HepG2 (cell line): Measurements from ENCODE around the gene SCYL1. TPM values are rescaled to one million over a fixed set of nuclear protein-coding genes. Genes with fewer than 3 reads are reported as not detected.
A peak's percentile ranks its signal among the peaks of the same experiment; 100 is the strongest.

ENCODE experiments used
- ATF5 ChIP-seq: sonication (generic); formaldehyde crosslinking; IDR thresholded peaks from 2 replicates; pipeline ENCODE4 v1.4.0; 2020; ENCODE audit warnings: mild to moderate bottlenecking, low read depth, missing genetic modification reagents
- DRAP1 ChIP-seq: IDR thresholded peaks from 2 replicates; pipeline ENCODE4 v1.6.1; 2016; ENCODE audit warnings: missing genetic modification reagents, missing compliant biosample characterization
- GTF2F1 ChIP-seq: fragments of 150-350 bp; IDR thresholded peaks from 2 replicates; pipeline ENCODE4 v1.6.1; 2014; ENCODE audit warnings: low read length
- HNF4G ChIP-seq, 2 experiments: sonication (generic) in 1 of 2; formaldehyde crosslinking in 1 of 2; IDR thresholded peaks; 2 replicates each; pipeline versions ENCODE4 v1.4.0 to v1.6.1; 2011 to 2020; ENCODE audit warnings: borderline replicate concordance in 2 of 2, low read depth in 2 of 2, mild to moderate bottlenecking in 2 of 2, low read length in 1 of 2, missing genetic modification reagents in 1 of 2, moderate library complexity in 1 of 2
- KLF15 ChIP-seq: sonication (generic); formaldehyde crosslinking; IDR thresholded peaks from 2 replicates; pipeline ENCODE4 v1.8.1; 2023; ENCODE audit warnings: borderline replicate concordance, mild to moderate bottlenecking, inconsistent platforms, missing genetic modification reagents, mixed read lengths
- NFATC3 ChIP-seq: sonication (generic); formaldehyde crosslinking; IDR thresholded peaks from 2 replicates; pipeline ENCODE4 v1.5.1; 2020; ENCODE audit warnings: mild to moderate bottlenecking, missing genetic modification reagents
- RBFOX2 ChIP-seq: fragments of 200-400 bp; formaldehyde crosslinking; IDR thresholded peaks from 2 replicates; pipeline ENCODE4 v1.6.1; 2017; ENCODE audit warnings: low read depth, mild to moderate bottlenecking, low read length
- RFXAP ChIP-seq: sonication (generic); formaldehyde crosslinking; IDR thresholded peaks from 2 replicates; pipeline ENCODE4 v1.4.0; 2020; ENCODE audit warnings: missing genetic modification reagents, borderline replicate concordance
- STAG1 ChIP-seq: sonication (generic); formaldehyde crosslinking; IDR thresholded peaks from 2 replicates; pipeline ENCODE4 v1.4.0; 2020; ENCODE audit warnings: missing genetic modification reagents
- THAP9 ChIP-seq: sonication (generic); formaldehyde crosslinking; IDR thresholded peaks from 2 replicates; pipeline ENCODE4; 2020; ENCODE audit warnings: missing genetic modification reagents, mild to moderate bottlenecking, borderline replicate concordance
- TMF1 ChIP-seq: sonication (generic); formaldehyde crosslinking; IDR thresholded peaks from 2 replicates; pipeline ENCODE4 v1.8.1; 2022; ENCODE audit warnings: low read depth, missing genetic modification reagents
- YY1 ChIP-seq: IDR thresholded peaks from 2 replicates; pipeline ENCODE4 v1.6.1; 2011; ENCODE audit warnings: low read length, low read depth, moderate library complexity, mild to moderate bottlenecking; ENCODE audit not compliant: insufficient read depth, insufficient replicate concordance
- ZBTB49 ChIP-seq: sonication (generic); formaldehyde crosslinking; IDR thresholded peaks from 2 replicates; pipeline ENCODE4 v1.4.0; 2020; ENCODE audit warnings: missing genetic modification reagents, borderline replicate concordance
- ZNF574 ChIP-seq: sonication (generic); formaldehyde crosslinking; IDR thresholded peaks from 2 replicates; pipeline ENCODE4 v1.4.0; 2020; ENCODE audit warnings: missing genetic modification reagents
- ZNF784 ChIP-seq: sonication (generic); formaldehyde crosslinking; IDR thresholded peaks from 2 replicates; pipeline ENCODE4 v1.5.1; 2020; ENCODE audit warnings: missing genetic modification reagents, mild to moderate bottlenecking, borderline replicate concordance
- polyA plus RNA-seq, 8 experiments: library from polyadenylated mRNA; depleted of rRNA in 3 of 8; stranded (reverse) in 7 of 8; unstranded in 1 of 8; fragments of >200 nt; fragmentation: Illumina TruSeq in 4 of 8; extraction: Trizol in 4 of 8; gene quantifications; 2 replicates each; pipeline versions ENCODE4 v1.2.1 to v1.2.3, GENCODE V29; 2011 to 2016; ENCODE audit warnings: low read depth in 4 of 8, missing spikeins in 1 of 8, mixed read lengths in 1 of 8; ENCODE audit not compliant: insufficient read depth in 1 of 8
- total RNA-seq, 5 experiments: library from RNA; depleted of rRNA; stranded (reverse); fragments of >200 nt; fragmentation: Illumina TruSeq; extraction: Trizol; gene quantifications; 2 replicates each; pipeline ENCODE4 v1.2.3, GENCODE V29; 2016; ENCODE audit warnings: low read depth in 1 of 5

Gene SCYL1
- total and polyA plus RNA-seq, 2 of the 13 experiments (the other 11 are each of a cell fraction or from before 2014, with no cell fraction given): 65.9 to 103 TPM

- TF ChIP-seq GTF2F1 (no peak), STAG1 (CRISPR knock-in tag) (no peak), KLF15 (CRISPR knock-in tag) (no peak), ZBTB49 (CRISPR knock-in tag) (no peak), HNF4G (IDR thresholded peaks at IDR 0.05; ENCODE audit: borderline replicate concordance, low read depth, low read length) (0 out of 2 replicates have a peak, but pooled peaks have one; percentile 12), HNF4G (CRISPR knock-in tag; IDR thresholded peaks at IDR 0.05; ENCODE audit: borderline replicate concordance, low read depth) (no peak), RBFOX2 (0 out of 2 replicates have a peak, but pooled peaks have one; percentile 6), DRAP1 (no peak), TMF1 (CRISPR knock-in tag) (peak; percentile 63; the same call in 1 of the 2 replicates), ZNF574 (CRISPR knock-in tag) (0 out of 2 replicates have a peak, but pooled peaks have one; percentile 14), YY1 (peak; percentile 3), NFATC3 (CRISPR knock-in tag) (0 out of 2 replicates have a peak, but pooled peaks have one; percentile 47), ZNF784 (0 out of 2 replicates have a peak, but pooled peaks have one; percentile 44), ATF5 (CRISPR knock-in tag) (no peak), RFXAP (CRISPR knock-in tag) (no peak), THAP9 (CRISPR knock-in tag) (0 out of 2 replicates have a peak, but pooled peaks have one; percentile 23)
- TF ChIP-seq, all 625 proteins: peak for 14
These were observed 51.5 kb downstream of the SCYL1 start (continued) for GRCh38 chr11:65576232-65576866.
